GM23248 (cell line): ENCODE results near the gene ELP6. TPM values are rescaled to one million over a fixed set of nuclear protein-coding genes. Genes with fewer than 3 reads are reported as not detected.

Experiments used
- DNase-seq: peaks from one replicate; pipeline ENCODE4 v3.0.0-alpha.2; 2015
- H2AFZ ChIP-seq: fragments of 200-600 bp; sonication (generic); 2 replicates; pipeline ENCODE4 v1.6.1; 2016; ENCODE audit warnings: antibody characterized with exemption
- H3F3A ChIP-seq: fragments of 200-600 bp; sonication (generic); 2 replicates; pipeline ENCODE4 v1.6.1; 2016; ENCODE audit warnings: mild to moderate bottlenecking, antibody characterized with exemption, mixed run types; ENCODE audit not compliant: insufficient read depth
- H3K27ac ChIP-seq: fragments of 200-600 bp; sonication (generic); 2 replicates; pipeline ENCODE4 v1.5.1; 2016; ENCODE audit warnings: mild to moderate bottlenecking
- H3K27me3 ChIP-seq: fragments of 200-600 bp; sonication (generic); replicated peaks from 2 replicates; pipeline ENCODE4 v1.6.1; 2016; ENCODE audit warnings: mild to moderate bottlenecking; ENCODE audit not compliant: insufficient read depth
- H3K36me3 ChIP-seq: fragments of 200-600 bp; sonication (generic); 2 replicates; pipeline ENCODE4 v1.6.1; 2016; ENCODE audit warnings: low read depth, mild to moderate bottlenecking
- H3K4me1 ChIP-seq: fragments of 200-600 bp; sonication (generic); 2 replicates; pipeline ENCODE4 v1.6.1; 2016; ENCODE audit warnings: mild to moderate bottlenecking; ENCODE audit not compliant: insufficient read depth
- H3K4me2 ChIP-seq: fragments of 200-600 bp; sonication (generic); one replicate; pipeline ENCODE4 v1.6.1; 2016; ENCODE audit warnings: mild to moderate bottlenecking; ENCODE audit not compliant: unreplicated experiment
- H3K4me3 ChIP-seq: fragments of 200-600 bp; sonication (generic); 2 replicates; pipeline ENCODE4 v1.5.1; 2016; ENCODE audit warnings: mild to moderate bottlenecking
- H3K79me2 ChIP-seq: fragments of 200-600 bp; sonication (generic); 2 replicates; pipeline ENCODE4 v1.6.1; 2016; ENCODE audit warnings: mild to moderate bottlenecking; ENCODE audit not compliant: insufficient read depth
- H3K9ac ChIP-seq: fragments of 200-600 bp; sonication (generic); 2 replicates; pipeline ENCODE4 v1.6.1; 2016; ENCODE audit warnings: mild to moderate bottlenecking
- H3K9me2 ChIP-seq: fragments of 200-600 bp; sonication (generic); 2 replicates; pipeline ENCODE4 v1.6.1; 2016; ENCODE audit warnings: mixed run types, mild to moderate bottlenecking, moderate library complexity; ENCODE audit not compliant: insufficient read depth
- H3K9me3 ChIP-seq: fragments of 200-600 bp; sonication (generic); one replicate; pipeline ENCODE4 v1.6.1; 2017; ENCODE audit warnings: low read depth
- H4K20me1 ChIP-seq: fragments of 200-600 bp; sonication (generic); 2 replicates; pipeline ENCODE4 v1.6.0; 2016; ENCODE audit not compliant: insufficient read depth
- EZH2 ChIP-seq: fragments of 200-600 bp; sonication (generic); IDR thresholded peaks from 2 replicates; pipeline ENCODE4 v1.6.1; 2018; ENCODE audit warnings: antibody characterized with exemption, mild to moderate bottlenecking; ENCODE audit not compliant: insufficient read depth, poor library complexity, severe bottlenecking
- EZH2phosphoT487 ChIP-seq: fragments of 200-600 bp; sonication (generic); IDR thresholded peaks from 2 replicates; pipeline ENCODE4 v1.6.1; 2018; ENCODE audit warnings: antibody characterized with exemption, moderate library complexity, mild to moderate bottlenecking, low read depth; ENCODE audit not compliant: insufficient read depth
- WGBS, 2 experiments: methylation state at CpG; one replicate each; pipeline ENCODE4 v1.1.6; 2015 to 2017; ENCODE audit warnings: low lambda C conversion rate in 2 of 2, low coverage in 1 of 2; ENCODE audit errors: missing lambda C conversion rate in 2 of 2; 5-methylcytosine and 5-hydroxymethylcytosine counted together
- in situ Hi-C: fragments of 300-500 bp; cut with MboI; formaldehyde crosslinking; loops from 2 replicates; pipeline ENCODE4 v1.15.0; 2020
- polyA plus RNA-seq: library from polyadenylated mRNA; unstranded; fragments of >200 nt; fragmentation: Nextera tagmentation; extraction: Ambion mirVana; gene quantifications from 2 replicates; pipeline ENCODE4 v1.2.1, GENCODE V29; 2016
- total RNA-seq: library from RNA; depleted of rRNA; stranded (reverse); fragments of >200 nt; shearing (Covaris generic); gene quantifications from 2 replicates; pipeline ENCODE4 v1.2.3, GENCODE V29; 2014

Gene ELP6
- total and polyA plus RNA-seq, 2 experiments from 2014 or later, result 28.6 to 36.0 TPM

DNA sequence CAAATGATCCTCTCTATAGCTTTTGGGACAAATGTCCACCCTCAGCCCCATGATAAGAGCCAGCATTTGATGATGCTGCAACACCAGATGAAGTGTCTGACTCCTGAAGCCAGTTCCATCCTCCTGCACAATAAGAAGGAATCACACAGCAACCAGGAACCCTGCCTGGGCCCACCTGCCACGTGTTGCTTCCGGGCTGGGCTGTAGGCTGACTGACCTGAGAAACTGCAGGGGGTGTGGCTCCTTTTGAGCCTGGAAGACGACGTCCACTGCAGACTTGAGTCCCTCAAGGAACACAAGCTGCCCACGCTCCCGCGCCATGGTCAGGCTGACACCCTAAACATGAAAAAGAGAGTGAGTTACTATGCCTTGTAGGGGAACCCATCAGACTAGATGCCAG lies 9.4 kb downstream of the ELP6 start:
- H3K9me3 ChIP-seq, result no peaks in the 10 kb centered on the region
- no peak overlapping the region for H3K4me3 ChIP-seq
- DNase-seq, result no peak
- no peaks in the 10 kb centered on the region for H3K9me2 ChIP-seq
- H4K20me1 ChIP-seq, result no peaks in the 10 kb centered on the region
- H3K79me2 ChIP-seq, result peaks cover under 1% of the 10 kb centered on the region; the same call in 1 of the 2 replicates
- no peak overlapping the region for H2AFZ ChIP-seq
- no peak overlapping the region for H3K4me2 ChIP-seq
- H3K9ac ChIP-seq, result no peak overlapping the region
- in situ Hi-C loops, result no loop called here
- no peaks in the 10 kb centered on the region for H3F3A ChIP-seq
- no peaks in the 10 kb centered on the region for H3K27me3 ChIP-seq
- no peak overlapping the region for H3K27ac ChIP-seq
- peaks cover 7% of the 10 kb centered on the region; the same call in 1 of the 2 replicates for H3K36me3 ChIP-seq
- 79 to 82% methylated on average over 7 of the region's 7 CpGs for WGBS, 2 experiments
- TF ChIP-seq EZH2phosphoT487 (no peak), EZH2 (no peak)
- no peaks in the 10 kb centered on the region for H3K4me1 ChIP-seq

DNA sequence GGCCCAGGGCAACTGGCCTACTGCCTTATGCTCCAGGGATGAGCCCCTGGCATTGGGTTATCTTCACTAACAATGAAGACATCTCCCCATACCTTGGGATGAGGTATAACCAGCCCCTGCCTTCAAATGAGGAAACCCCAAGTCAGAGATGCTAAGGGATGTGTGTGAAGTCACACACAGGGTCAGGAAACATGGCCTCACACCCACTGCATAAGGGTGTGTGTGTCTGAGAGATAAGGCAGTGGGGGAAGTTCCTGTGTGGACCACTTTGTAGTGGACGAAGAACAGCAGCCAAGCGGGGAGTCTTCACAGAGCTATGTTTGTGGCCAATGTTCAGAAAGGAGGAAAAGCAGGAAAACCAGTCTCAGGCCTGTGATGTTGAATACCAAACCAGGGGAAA lies 10.5 kb downstream of the ELP6 start:
- no peaks in the 10 kb centered on the region for H3K27me3 ChIP-seq
- no peak overlapping the region for H3K27ac ChIP-seq
- no peak overlapping the region for H3K4me2 ChIP-seq
- H3K9me3 ChIP-seq, result no peaks in the 10 kb centered on the region
- H3K4me1 ChIP-seq, result no peaks in the 10 kb centered on the region
- WGBS, 2 experiments, result 100% methylated on average over 2 of the region's 2 CpGs
- H3K36me3 ChIP-seq, result peaks cover 7% of the 10 kb centered on the region; the same call in 1 of the 2 replicates
- H2AFZ ChIP-seq, result no peak overlapping the region
- no peak for DNase-seq
- no peaks in the 10 kb centered on the region for H3F3A ChIP-seq
- no peaks in the 10 kb centered on the region for H3K9me2 ChIP-seq
- in situ Hi-C loops, result no loop called here
- H3K9ac ChIP-seq, result no peak overlapping the region
- no peaks in the 10 kb centered on the region for H3K79me2 ChIP-seq
- TF ChIP-seq EZH2phosphoT487, result no peak
- H4K20me1 ChIP-seq, result no peaks in the 10 kb centered on the region
- no peak overlapping the region for H3K4me3 ChIP-seq

GRCh38 chr3:47496892-47497291 lies 16.6 kb downstream of the ELP6 start:
- H3K36me3 ChIP-seq, result peaks cover 7% of the 10 kb centered on the region; the same call in 1 of the 2 replicates
- TF ChIP-seq EZH2 (no peak), EZH2phosphoT487 (no peak)
- in situ Hi-C loops, result no loop called here
- no peaks in the 10 kb centered on the region for H3K9me2 ChIP-seq
- no peaks in the 10 kb centered on the region for H3K4me1 ChIP-seq
- no peaks in the 10 kb centered on the region for H3K9me3 ChIP-seq
- H3K27ac ChIP-seq, result no peak overlapping the region
- H2AFZ ChIP-seq, result no peak overlapping the region
- no peak overlapping the region for H3K4me3 ChIP-seq
- DNase-seq, result no peak
- no peaks in the 10 kb centered on the region for H3K79me2 ChIP-seq
- no peak overlapping the region for H3K4me2 ChIP-seq
- H3K9ac ChIP-seq, result no peak overlapping the region
- no peaks in the 10 kb centered on the region for H3K27me3 ChIP-seq
- no peaks in the 10 kb centered on the region for H3F3A ChIP-seq
- H4K20me1 ChIP-seq, result no peaks in the 10 kb centered on the region

DNA sequence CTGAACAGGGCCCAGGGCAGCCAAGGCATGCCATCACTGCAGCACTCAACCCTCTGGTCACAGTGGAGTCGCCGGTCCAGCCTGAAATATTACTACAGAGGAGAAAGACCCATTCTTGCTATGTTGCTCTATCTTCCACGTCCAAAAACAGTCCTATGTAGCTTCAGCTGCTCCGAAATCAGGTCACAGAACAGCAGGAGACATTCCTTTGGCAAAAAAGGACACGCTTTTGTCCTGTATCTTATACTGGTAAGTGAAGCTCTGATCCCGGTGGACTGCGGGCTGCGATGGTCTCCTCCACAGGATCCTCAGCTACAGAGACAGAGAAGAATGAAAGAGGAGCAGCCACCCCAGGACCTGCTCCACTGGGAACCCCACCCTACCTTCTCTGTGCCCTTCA lies 17.6 kb downstream of the ELP6 start:
- in situ Hi-C loops, result no loop called here
- Histone ChIP-seq H2AFZ (no peak overlapping the region), H3K27ac (no peak overlapping the region), H3F3A (no peaks in the 10 kb centered on the region), H3K4me2 (no peak overlapping the region), H3K36me3 (peaks cover 7% of the 10 kb centered on the region; the same call in 1 of the 2 replicates), H4K20me1 (no peaks in the 10 kb centered on the region), H3K79me2 (no peaks in the 10 kb centered on the region), H3K9me2 (no peaks in the 10 kb centered on the region), H3K27me3 (no peaks in the 10 kb centered on the region), H3K4me3 (no peak overlapping the region), H3K9ac (no peak overlapping the region), H3K9me3 (no peaks in the 10 kb centered on the region), H3K4me1 (no peaks in the 10 kb centered on the region)
- TF ChIP-seq EZH2phosphoT487 (no peak), EZH2 (no peak)
- no peak for DNase-seq
- WGBS, 2 experiments, result 98 to 100% methylated on average over 8 of the region's 8 CpGs

DNA sequence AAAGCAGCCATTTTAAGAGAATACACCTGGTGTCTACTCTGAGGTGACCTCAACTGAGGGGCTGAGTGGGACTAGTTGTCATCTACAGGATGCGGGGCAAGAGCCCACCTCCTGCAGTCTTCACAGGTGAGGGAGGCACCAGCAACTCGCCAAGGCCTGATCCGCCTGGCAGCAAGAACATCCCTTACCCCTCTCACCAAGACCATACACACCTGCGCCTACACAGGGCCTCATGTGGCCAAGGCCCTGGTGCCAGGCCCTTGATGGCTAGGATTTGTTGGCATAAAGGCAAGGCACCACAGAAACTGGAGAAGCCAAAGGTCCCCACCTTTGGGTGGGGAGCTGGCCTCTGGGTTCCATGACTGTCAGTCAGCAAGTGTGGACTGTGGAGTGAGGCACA lies 18.4 kb downstream of the ELP6 start:
- WGBS, 2 experiments, result 99 to 100% methylated on average over 4 of the region's 4 CpGs
- H3K9me3 ChIP-seq, result no peaks in the 10 kb centered on the region

More for the DNA sequence above, 18.4 kb downstream of the ELP6 start:
- Histone ChIP-seq H3K27ac (no peak overlapping the region), H3K4me3 (no peak overlapping the region), H3K27me3 (no peaks in the 10 kb centered on the region), H3K9ac (no peak overlapping the region), H3F3A (no peaks in the 10 kb centered on the region), H3K4me1 (no peaks in the 10 kb centered on the region), H3K9me2 (no peaks in the 10 kb centered on the region), H4K20me1 (no peaks in the 10 kb centered on the region), H3K4me2 (no peak overlapping the region), H3K36me3 (peaks cover 5% of the 10 kb centered on the region; the same call in 1 of the 2 replicates), H3K79me2 (no peaks in the 10 kb centered on the region), H2AFZ (no peak overlapping the region)
- in situ Hi-C loops, result no loop called here
- DNase-seq, result no peak
- TF ChIP-seq EZH2phosphoT487 (no peak), EZH2 (no peak)
